Ovary (tissue), 3 donors: ENCODE data around the gene ARID1B.

Experiments used
- EP300 ChIP-seq: sonication (generic); formaldehyde crosslinking; IDR thresholded peaks from one replicate; pipeline ENCODE4 v1.6.1; 2017; ENCODE audit warnings: antibody characterized with exemption
- TF ChIP-seq, protein P1 (sequence below), 3 donors: fragments of 450-650 bp in 2 of 3; fragments of 200-600 bp in 1 of 3; IDR thresholded peaks; one replicate each; pipeline versions ENCODE4 v1.5.1 to v1.8.0; 2016 to 2022; ENCODE audit warnings: antibody characterized with exemption in 3 of 3, mild to moderate bottlenecking in 1 of 3
- donor health status: DM: no; HTN: no; CAD: no.

DNA sequence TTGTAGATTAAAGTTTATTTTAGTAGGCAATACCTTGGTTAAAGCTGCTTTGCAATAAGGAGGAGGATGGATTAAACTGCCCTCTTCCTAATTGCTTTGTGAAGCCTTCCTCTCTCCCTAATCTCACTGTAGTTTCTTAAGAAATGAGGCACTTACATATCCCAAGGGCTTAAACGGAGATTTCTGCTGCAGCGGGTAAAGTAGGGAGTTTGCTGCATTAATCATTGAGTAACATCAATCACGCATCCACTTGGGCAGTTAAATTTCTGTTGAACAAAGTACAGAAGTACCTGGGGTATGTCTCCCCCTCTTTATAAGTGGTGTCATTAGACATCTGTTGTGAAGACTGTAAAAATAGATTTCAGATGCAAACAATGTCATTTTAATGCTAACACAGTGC lies 29.5 kb upstream of the ARID1B start:
- TF ChIP-seq, protein P1, sequence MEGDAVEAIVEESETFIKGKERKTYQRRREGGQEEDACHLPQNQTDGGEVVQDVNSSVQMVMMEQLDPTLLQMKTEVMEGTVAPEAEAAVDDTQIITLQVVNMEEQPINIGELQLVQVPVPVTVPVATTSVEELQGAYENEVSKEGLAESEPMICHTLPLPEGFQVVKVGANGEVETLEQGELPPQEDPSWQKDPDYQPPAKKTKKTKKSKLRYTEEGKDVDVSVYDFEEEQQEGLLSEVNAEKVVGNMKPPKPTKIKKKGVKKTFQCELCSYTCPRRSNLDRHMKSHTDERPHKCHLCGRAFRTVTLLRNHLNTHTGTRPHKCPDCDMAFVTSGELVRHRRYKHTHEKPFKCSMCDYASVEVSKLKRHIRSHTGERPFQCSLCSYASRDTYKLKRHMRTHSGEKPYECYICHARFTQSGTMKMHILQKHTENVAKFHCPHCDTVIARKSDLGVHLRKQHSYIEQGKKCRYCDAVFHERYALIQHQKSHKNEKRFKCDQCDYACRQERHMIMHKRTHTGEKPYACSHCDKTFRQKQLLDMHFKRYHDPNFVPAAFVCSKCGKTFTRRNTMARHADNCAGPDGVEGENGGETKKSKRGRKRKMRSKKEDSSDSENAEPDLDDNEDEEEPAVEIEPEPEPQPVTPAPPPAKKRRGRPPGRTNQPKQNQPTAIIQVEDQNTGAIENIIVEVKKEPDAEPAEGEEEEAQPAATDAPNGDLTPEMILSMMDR (IDR thresholded peaks at IDR 0.05) = no peak
- TF ChIP-seq EP300 = no peak
